ENCODE results near the gene ACOX3. TPM values are rescaled to one million over a fixed set of nuclear protein-coding genes. Genes with fewer than 3 reads are reported as not detected.

ACOX3 gene
- total RNA-seq, 1 experiment from 2014 or later: 11.0 TPM

DNA sequence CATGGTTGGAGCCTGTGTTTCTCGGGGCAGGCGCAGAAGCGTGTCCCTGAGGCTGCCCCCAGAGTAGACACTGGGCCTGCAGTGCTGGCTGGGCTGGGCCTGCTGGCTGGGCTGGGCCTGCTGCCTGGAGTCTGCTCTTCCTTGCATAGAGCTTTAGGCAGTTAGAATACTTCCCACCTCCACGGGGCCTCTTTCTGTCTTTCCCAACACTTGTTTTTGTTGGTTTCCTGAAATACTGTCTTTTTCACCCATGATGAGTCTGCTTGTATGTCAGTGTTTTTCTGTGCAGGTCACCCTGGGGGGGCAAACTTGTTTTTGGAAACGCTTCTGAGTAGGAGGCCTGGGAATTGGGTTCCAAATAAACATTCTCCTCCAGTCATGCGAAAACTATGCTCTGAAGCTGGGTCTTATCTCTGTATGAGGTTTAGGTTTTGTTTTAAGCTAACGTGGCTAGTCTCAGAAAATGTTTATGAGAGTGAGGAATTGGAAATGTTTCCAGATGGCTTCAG, 32.2 kb upstream of the ACOX3 start:
- no peaks in the 10 kb centered on the region for H3K9me3 Mint-ChIP-seq (ENCODE audit: low read depth, unreplicated experiment)
- H3K36me3 Mint-ChIP-seq (ENCODE audit: insufficient read depth, unreplicated experiment): no peaks in the 10 kb centered on the region
- no peaks in the 10 kb centered on the region for H3K4me1 Mint-ChIP-seq (ENCODE audit: low read depth, unreplicated experiment)
- H3K4me3 Mint-ChIP-seq (ENCODE audit: low read depth, unreplicated experiment): no peak overlapping the region
- no TSS peak for BruUV-seq (replicated peaks)
- H3K27ac Mint-ChIP-seq (ENCODE audit: unreplicated experiment): no peak overlapping the region
- DNase-seq: no peak
- intact Hi-C loops (cut with micrococcal nuclease; ENCODE audit: unreplicated experiment): no loop called here
- CTCF ChIA-PET: no interaction called here
- H3K27me3 Mint-ChIP-seq (ENCODE audit: unreplicated experiment): no peaks in the 10 kb centered on the region
- TF ChIP-seq, protein P1, sequence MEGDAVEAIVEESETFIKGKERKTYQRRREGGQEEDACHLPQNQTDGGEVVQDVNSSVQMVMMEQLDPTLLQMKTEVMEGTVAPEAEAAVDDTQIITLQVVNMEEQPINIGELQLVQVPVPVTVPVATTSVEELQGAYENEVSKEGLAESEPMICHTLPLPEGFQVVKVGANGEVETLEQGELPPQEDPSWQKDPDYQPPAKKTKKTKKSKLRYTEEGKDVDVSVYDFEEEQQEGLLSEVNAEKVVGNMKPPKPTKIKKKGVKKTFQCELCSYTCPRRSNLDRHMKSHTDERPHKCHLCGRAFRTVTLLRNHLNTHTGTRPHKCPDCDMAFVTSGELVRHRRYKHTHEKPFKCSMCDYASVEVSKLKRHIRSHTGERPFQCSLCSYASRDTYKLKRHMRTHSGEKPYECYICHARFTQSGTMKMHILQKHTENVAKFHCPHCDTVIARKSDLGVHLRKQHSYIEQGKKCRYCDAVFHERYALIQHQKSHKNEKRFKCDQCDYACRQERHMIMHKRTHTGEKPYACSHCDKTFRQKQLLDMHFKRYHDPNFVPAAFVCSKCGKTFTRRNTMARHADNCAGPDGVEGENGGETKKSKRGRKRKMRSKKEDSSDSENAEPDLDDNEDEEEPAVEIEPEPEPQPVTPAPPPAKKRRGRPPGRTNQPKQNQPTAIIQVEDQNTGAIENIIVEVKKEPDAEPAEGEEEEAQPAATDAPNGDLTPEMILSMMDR (IDR thresholded peaks at IDR 0.05; ENCODE audit: unreplicated experiment): no peak

DNA sequence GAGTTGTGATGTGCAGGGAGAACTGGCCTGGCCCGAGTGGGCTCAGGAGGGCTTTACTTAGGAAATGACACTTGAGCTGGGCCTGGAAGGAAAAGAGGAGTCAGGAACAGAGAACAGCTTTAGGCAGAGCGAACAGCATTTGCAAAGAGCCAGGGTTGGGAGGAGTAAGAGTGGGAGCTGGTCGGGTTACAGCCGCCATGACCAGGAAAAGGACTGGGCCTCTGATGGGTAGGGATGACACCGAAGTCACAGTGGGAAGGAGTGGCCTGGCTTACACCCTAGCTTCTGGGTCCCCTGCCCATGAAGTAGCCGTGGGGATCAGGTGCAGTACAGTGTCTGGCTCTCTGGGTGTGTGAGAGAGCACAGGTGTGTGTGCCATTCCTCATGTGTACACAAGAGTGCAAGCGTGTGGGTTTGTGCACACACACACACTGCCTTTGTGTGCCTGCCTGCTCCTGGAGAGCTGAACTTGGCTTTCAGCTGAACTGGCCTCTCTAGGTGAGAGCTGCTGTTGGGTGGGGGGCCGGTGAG, 31.7 kb upstream of the ACOX3 start:
- CTCF ChIA-PET: no interaction called here
- TF ChIP-seq, protein P1 (IDR thresholded peaks at IDR 0.05; ENCODE audit: unreplicated experiment): no peak
- no peaks in the 10 kb centered on the region for H3K9me3 Mint-ChIP-seq (ENCODE audit: low read depth, unreplicated experiment)
- DNase-seq: no peak
- intact Hi-C loops (cut with micrococcal nuclease; ENCODE audit: unreplicated experiment): no loop called here
- H3K4me1 Mint-ChIP-seq (ENCODE audit: low read depth, unreplicated experiment): no peaks in the 10 kb centered on the region
- no peaks in the 10 kb centered on the region for H3K36me3 Mint-ChIP-seq (ENCODE audit: insufficient read depth, unreplicated experiment)
- H3K4me3 Mint-ChIP-seq (ENCODE audit: low read depth, unreplicated experiment): no peak overlapping the region
- H3K27me3 Mint-ChIP-seq (ENCODE audit: unreplicated experiment): no peaks in the 10 kb centered on the region
- no TSS peak for BruUV-seq (replicated peaks)
- H3K27ac Mint-ChIP-seq (ENCODE audit: unreplicated experiment): peak overlapping the region; percentile 43

GRCh38 chr4:8471211-8471875, 30.8 kb upstream of the ACOX3 start:
- H3K27ac Mint-ChIP-seq (ENCODE audit: unreplicated experiment): no peak overlapping the region
- CTCF ChIA-PET: interaction anchor here (0.7 kb wide), 1 partner anchor 66 kb away, joined by 3 read pairs; no protein-coding TSS in a partner anchor
- no peaks in the 10 kb centered on the region for H3K9me3 Mint-ChIP-seq (ENCODE audit: low read depth, unreplicated experiment)
- no peaks in the 10 kb centered on the region for H3K27me3 Mint-ChIP-seq (ENCODE audit: unreplicated experiment)
- H3K4me3 Mint-ChIP-seq (ENCODE audit: low read depth, unreplicated experiment): no peak overlapping the region
- BruUV-seq (replicated peaks): no TSS peak
- intact Hi-C loops (cut with micrococcal nuclease; ENCODE audit: unreplicated experiment): no loop called here
- H3K4me1 Mint-ChIP-seq (ENCODE audit: low read depth, unreplicated experiment): no peaks in the 10 kb centered on the region
- no peaks in the 10 kb centered on the region for H3K36me3 Mint-ChIP-seq (ENCODE audit: insufficient read depth, unreplicated experiment)
- TF ChIP-seq, protein P1 (IDR thresholded peaks at IDR 0.05; ENCODE audit: unreplicated experiment): no peak
- DNase-seq: no peak

DNA sequence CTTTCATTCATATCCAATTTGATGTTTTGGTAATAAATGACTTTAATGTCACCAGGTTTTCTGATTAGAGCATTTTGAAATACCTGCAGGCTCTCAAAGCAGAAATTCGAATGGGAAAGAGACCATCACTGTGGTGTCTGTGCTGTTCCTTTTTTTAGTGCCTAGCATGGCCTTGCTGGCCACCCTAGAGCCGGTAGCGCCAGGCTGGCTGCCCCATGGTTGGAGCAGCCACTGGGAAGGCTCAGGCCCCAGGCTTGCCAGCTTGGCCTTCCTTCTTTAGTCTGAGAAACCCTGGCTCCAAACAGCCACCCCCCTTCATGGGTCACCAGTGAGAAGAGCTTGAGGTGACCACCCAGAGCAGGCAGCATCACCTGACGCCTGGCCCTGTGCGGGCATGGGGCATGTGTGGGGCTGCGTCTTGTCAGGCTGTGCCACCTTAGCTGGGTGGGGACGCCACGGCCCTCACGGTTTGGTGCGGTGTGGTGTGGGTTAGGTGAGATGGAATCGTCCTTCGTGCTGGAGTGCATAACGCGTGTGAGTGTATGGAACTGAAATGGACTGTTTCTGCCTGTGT, 30.0 kb upstream of the ACOX3 start:
- H3K27me3 Mint-ChIP-seq (ENCODE audit: unreplicated experiment): no peaks in the 10 kb centered on the region
- CTCF ChIA-PET: interaction anchor here (0.7 kb wide), 1 partner anchor 67 kb away, joined by 3 read pairs; no protein-coding TSS in a partner anchor
- no peak for DNase-seq
- TF ChIP-seq, protein P1 (IDR thresholded peaks at IDR 0.05; ENCODE audit: unreplicated experiment): no peak
- no peak overlapping the region for H3K27ac Mint-ChIP-seq (ENCODE audit: unreplicated experiment)
- intact Hi-C loops (cut with micrococcal nuclease; ENCODE audit: unreplicated experiment): no loop called here
- no peaks in the 10 kb centered on the region for H3K4me1 Mint-ChIP-seq (ENCODE audit: low read depth, unreplicated experiment)
- no peak overlapping the region for H3K4me3 Mint-ChIP-seq (ENCODE audit: low read depth, unreplicated experiment)
- no peaks in the 10 kb centered on the region for H3K36me3 Mint-ChIP-seq (ENCODE audit: insufficient read depth, unreplicated experiment)
- H3K9me3 Mint-ChIP-seq (ENCODE audit: low read depth, unreplicated experiment): no peaks in the 10 kb centered on the region
- BruUV-seq (replicated peaks): no TSS peak
